ENCODE data around the gene MAPK10.

The MAPK10 gene

DNA sequence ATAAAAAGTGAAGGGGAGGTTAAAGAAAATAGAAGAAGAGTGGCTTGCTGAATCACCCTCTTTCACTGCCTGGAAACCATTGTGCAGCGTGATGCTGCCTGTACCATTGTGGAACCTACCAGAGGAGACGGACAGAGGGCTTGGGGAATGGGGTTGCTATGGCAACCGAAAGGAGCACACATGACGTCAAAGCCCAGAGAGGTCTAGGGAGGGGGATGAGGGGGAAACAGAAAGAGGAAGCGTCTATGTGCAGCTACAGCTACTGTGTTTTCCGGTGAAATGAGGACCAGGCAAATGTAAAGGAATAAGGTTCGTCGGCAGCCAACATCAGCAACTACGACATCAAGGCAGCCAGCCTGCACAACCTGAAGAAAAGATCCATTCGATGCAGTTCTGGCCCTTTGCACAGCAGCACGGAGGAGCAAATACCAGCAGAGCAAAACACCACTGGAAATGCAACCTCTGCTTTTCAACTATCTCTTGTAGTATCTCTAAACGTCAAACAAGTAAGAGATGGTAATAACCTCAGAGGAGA, at the start of gene MAPK10:
MAPK10 (minus strand) TSS at position 110 of the 535 bp plus-strand sequence.
- peak; percentile 86 for DNase-seq

DNA sequence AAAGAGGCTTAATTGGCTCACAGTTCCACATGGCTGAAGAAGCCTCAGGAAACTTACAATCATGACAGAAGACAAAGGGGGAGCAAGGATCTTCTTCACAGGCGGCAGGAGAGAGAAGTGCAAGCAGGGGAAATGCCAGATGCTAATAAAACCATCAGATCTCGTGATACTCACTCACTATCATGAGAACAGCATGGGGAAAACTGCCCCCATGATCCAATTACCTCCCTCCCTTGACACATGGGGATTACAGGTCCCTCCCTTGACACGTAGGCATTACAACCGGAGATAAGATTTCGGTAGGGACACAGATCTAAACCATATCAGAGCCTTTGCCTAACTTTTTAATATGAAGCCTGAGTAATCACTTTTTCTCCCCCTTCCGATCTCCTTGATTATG, 43.7 kb upstream of the MAPK10 start:
- no peak for DNase-seq

- DNase-seq = peak; percentile 8
Observed at GRCh38 chr4:86401826-86402225, 42.0 kb upstream of the MAPK10 start.

GRCh38 chr4:86400216-86400615, 40.4 kb upstream of the MAPK10 start:
- DNase-seq = no peak

GRCh38 chr4:86398187-86398586, 38.3 kb upstream of the MAPK10 start:
- DNase-seq = no peak

DNA sequence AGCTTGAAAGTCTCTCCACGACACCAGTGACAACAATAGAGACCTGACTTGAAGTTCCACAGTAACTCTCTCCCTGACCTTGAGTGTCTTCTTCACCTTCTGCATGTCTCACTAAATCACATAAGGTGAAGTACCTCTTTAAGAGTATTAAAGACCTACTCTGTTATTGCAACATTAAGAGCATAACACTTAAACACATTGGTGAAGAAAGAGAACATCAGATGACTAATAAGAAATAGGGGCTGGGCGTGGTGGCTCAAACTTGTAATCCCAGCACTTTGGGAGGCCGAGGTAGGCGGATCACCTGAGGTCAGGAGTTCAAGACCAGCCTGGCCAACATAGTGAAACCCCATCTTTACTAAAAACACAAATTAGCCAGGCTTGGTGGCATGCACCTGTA, 33.9 kb upstream of the MAPK10 start:
- DNase-seq = no peak

DNA sequence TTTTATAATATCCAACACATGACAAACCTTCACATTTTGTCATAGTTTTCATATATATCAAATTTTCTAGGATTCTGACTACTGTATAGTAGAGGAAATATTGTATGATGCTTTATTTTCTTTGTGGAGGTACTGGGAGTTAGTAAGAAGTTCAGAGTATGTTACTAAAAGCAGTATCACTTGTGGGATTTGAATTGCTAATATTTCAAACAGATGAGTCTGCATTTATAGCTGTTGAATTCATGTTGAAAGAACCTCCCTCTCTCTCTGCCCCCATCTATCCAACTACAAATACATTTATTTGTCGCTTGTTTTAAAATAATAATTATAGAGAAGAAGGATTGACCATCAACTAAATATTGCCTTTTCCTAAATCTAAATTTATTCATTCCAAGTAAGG, 29.8 kb upstream of the MAPK10 start:
- DNase-seq = no peak

DNA sequence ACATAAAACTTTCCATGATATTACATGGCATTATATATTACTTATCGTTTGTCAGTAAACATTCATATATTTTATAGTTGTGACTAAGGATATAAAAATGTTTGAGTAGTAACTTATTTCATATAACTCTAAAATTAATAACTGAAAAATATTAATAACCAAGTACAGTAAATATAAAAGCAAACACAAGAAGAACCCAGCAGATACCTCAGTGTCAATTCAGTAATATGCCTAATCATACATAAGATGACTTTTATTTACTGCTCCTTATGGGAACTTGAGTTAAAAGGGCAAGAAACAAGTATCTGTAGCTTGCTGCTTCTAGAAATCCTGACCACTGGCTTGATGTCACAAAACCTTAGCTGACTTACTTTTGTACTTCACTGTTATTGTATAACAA, 28.4 kb upstream of the MAPK10 start:
- DNase-seq = no peak

DNA sequence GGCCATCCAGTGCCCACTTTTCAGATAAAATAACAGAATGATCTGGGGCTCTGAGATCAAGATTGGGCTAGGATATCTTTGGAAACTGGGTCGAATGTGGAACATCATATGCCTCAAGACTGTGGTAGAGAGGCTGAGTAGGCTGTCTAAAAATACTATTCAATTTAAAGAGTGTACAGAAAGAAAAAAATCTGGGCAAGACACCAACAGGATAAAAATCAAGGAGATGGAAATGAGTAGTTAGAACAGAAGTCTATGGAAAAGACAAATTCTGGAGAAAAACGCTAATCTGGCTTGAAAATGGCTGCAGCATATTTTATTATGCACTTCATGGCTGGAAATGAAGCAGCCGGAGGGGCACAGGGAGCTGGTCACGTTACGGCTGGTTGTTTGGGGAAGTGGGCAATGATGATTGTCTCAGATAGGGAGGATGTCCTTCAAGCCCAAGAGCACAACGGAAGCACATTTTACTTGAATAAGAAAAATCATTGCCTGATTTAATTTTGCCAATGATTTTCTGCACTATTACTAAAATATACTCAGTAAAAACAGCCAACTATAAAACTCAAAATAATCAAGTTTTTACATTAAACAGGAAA, 27.1 kb upstream of the MAPK10 start:
- DNase-seq = no peak

DNA sequence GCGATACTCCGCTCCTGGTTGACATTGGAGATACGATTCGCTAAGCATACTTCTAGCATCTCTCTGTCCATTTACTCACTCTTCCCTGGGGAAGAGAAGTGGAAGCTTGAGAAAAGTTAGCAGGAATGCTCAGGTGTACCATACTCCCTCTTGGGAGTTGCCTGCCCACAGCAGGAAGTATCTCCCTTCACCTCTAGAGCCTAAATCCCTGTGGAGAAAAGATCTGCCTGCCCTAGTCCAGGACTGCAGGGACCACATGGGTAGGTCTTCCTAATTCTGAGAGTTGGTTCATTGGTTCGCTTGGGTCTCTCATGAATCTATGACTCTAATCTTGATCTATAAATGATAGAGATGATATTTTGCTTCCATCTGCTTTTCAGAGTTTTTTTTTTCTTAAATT, 26.3 kb upstream of the MAPK10 start:
- no peak for DNase-seq

DNA sequence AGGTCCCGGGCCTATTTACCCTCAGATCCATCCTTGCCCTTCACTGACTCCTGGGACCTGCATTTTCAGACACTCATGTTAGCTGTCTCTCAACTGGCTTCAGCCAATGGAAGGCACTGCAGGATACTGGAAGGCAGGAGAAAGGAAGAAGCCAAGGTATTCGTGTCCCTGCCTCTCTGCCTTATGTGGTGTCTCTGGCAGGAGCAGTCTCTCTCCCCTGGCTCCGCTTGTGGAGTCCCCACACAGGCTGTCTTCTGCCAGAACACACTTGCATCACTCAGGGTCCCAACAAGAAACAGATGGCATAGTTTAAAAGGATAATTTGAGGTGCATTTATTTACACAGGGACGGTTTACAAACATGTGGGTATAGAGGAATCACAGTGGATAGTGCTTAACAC, 21.6 kb upstream of the MAPK10 start:
- no peak for DNase-seq

GRCh38 chr4:86380181-86380724, 20.4 kb upstream of the MAPK10 start:
- no peak for DNase-seq

GRCh38 chr4:86376850-86377249, 17.0 kb upstream of the MAPK10 start:
- no peak for DNase-seq

GRCh38 chr4:86368433-86368832, 8.6 kb upstream of the MAPK10 start:
- DNase-seq = no peak

- peak; percentile 3 for DNase-seq
Observed at GRCh38 chr4:86367577-86367976, 7.7 kb upstream of the MAPK10 start.

DNA sequence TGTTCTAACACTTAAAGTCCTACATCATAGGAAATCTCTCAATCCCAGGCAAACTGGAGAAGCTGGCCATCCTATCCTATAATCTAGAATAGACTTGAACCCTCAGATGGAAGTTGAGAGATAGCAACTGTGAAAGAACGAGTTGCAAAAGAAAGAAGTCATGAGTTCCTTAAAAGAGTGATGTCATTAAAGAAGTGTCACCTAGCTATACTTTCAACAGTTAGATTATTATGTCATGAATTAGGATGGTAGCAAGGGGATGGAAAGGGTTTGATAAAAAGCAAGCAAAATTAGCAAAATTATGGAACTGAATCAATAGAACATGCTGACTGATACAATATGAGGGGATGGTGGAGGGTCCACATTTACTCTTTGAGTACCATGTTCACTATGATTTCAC, 7.1 kb upstream of the MAPK10 start:
- DNase-seq = no peak

GRCh38 chr4:86362510-86362909, 2.7 kb upstream of the MAPK10 start:
- DNase-seq = no peak

DNA sequence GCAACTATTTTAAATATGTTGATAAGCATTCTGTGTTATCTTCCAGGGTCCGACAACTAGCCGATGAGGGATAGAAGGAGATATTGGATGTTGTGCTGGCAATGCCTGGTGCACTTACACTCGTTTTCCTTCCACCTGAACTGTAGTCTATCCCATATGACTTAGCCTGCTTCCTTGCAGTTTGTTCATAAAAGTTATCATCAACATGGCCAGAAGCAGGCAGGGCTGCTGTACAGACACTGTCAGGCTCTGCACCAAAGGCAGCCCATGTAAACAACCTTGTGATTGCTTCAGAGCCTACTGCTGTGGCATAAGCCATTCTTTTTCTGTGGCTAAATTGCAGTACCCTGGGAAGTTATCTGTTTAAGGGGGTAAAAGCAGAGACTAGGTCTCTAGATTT, 1.6 kb downstream of the MAPK10 start:
- DNase-seq = no peak

DNA sequence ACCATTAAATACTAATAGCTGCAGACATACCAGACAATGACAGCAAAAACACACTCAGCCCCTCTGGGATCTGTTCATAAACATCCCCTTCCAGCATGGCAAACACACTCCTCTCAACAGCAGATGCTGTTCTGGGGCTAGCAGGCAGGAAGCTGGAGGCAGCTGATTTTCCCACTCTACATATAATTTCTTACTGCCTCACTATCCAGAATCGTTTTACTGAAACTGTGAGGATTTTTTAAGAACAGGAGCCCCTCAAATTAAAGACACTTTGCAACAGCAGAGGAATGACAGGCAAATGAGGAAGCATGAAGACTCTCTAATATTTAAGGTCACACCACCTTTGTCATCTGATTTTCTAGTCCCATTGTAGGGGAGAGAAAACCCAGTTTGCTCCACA, 2.2 kb downstream of the MAPK10 start:
- DNase-seq = no peak

DNA sequence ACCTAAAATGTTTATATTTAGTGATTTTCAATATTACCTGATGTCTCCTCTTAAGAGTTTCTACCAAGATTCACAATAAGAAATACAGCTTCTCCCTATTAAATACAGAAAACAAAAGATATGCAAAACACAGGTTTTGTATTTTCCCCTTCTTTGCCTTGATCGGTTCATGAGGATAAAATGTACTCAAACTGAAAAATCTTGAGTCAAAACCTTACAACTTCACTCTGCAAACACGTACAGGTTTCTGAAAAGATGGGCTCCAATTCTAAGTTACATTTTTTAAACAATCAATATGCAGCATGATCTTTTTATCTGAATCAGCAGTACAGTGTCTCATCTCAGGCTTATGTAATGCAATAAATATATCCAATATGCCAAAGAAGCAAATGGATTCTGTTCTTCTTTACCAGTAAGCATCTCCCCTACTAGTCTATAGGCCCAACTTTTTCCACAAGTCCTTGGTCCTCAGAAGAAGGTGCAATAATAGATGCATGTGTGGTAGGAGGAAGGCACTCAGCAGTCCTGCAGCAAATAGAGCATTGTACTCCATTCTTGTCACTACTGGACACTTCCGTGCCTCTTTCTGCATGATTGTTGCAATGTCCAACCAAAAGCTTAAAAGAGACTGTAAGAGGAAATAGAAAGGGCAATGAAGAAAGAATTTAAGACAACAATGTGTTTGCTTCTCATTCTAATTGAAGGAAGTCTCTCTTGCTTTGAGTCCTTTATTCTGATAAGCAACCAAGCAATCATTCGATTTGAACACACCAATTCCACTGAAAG, 3.2 kb downstream of the MAPK10 start:
- DNase-seq = no peak

DNA sequence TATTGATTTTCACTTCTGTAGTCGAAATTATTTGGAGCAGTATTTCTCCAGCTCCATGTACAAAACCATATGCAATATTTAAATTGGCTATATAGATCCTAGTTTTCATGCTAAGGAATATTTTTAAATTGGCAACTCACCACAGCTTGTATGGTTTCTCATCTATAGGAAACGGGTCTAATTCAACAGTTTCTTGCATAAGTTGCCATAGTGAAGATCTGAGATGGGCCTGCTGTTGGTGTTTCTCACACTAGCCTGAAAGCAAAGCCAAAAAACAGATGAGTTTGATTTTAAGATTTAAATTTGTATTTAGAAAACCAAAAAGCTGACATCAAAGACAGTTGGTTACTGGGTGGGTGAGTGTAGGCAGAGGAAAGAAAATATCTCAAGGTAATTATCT, 5.5 kb downstream of the MAPK10 start:
- DNase-seq = no peak

DNA sequence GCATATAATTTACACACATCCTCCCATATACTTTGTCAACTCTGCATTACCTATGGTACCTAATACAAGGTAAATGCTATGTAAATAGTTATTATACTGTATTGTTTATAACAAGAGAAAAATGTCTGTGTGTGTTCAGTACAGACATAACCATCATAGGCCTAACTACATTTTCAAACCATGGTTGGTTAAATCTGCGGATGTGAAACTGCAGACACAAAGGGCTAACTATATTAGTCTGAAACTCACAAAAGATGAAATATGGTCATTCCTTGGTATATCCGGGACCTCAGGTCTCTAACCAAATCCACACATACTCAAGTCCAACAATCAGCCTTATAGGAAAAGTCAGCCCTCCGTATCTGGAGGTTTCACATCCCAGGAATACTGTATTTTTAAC, 13.5 kb downstream of the MAPK10 start:
- DNase-seq = no peak

DNA sequence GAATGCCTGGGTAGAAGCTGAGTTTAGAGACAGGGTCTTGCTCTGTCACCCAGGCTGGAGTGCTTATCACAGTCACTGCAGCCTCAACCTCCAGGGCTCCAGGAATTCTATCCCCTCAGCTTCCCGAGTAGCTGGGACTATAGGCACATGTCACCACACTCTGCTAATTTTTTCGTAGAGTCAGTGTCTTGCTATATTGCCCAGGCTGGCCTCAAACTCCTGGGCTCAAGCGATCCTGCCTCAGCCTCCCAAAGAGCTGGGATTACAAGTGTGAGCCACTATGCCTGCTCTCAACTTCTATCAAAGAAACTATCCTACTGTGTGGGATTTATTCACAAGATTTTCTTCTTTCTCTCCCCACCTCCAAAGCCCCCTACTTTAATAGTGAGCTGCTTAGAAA, 15.7 kb downstream of the MAPK10 start:
- no peak for DNase-seq

DNA sequence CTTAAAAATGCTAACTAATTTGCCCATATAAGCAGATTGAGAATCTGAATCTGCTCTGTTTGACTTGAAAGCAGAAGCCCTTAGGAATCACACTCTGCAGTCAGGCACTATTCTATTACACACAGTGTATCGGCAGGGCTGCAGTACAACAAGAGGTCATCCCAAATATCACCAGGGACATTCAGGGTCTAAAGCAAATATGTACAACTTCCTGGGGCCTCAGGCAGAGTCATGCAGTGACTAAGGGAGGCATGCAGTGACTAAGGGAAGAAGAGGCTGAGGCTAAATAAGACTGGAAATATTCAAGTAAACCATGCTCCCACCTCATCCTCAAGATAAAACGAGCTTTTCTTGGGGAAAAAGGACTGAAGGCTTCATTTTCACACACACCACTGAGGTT, 20.9 kb downstream of the MAPK10 start:
- DNase-seq = peak; percentile 93
